Thymus (tissue), 11 donors: ENCODE results near the gene EN2. TPM values are rescaled to one million over a fixed set of nuclear protein-coding genes. Genes with fewer than 3 reads are reported as not detected.

ENCODE experiments used
- DNase-seq, 9 donors: peaks; one replicate each; pipeline ENCODE4 v3.0.0-alpha.2; 2013; ENCODE audit warnings: low spot score in 9 of 9, low read depth in 6 of 9, missing footprints in 1 of 9
- H3K27ac ChIP-seq, 2 donors: one replicate each; pipeline ENCODE4 v1.5.1; 2013; ENCODE audit warnings: control low read depth in 1 of 2, low read depth in 1 of 2, low read length in 1 of 2, mild to moderate bottlenecking in 1 of 2, moderate library complexity in 1 of 2
- H3K27me3 ChIP-seq, 2 donors: one replicate each; pipeline ENCODE4 v1.5.1; 2013; ENCODE audit warnings: low read length in 1 of 2; ENCODE audit not compliant: control insufficient read depth in 2 of 2, insufficient read depth in 1 of 2
- H3K36me3 ChIP-seq, 2 donors: one replicate each; pipeline ENCODE4 v1.5.1; 2013; ENCODE audit warnings: low read length in 1 of 2, mild to moderate bottlenecking in 1 of 2, moderate library complexity in 1 of 2; ENCODE audit not compliant: control insufficient read depth in 2 of 2, insufficient read depth in 2 of 2
- H3K4me1 ChIP-seq, 2 donors: one replicate each; pipeline ENCODE4 v1.5.1; 2013; ENCODE audit warnings: low read length in 2 of 2; ENCODE audit not compliant: control insufficient read depth in 2 of 2, insufficient read depth in 2 of 2
- H3K4me3 ChIP-seq, 2 donors: one replicate each; pipeline ENCODE4 v1.5.1; 2013; ENCODE audit warnings: low read length in 2 of 2, control low read depth in 1 of 2, mild to moderate bottlenecking in 1 of 2
- H3K9me3 ChIP-seq, 2 donors: one replicate each; pipeline ENCODE4 v1.5.1; 2013; ENCODE audit warnings: low read length in 1 of 2, mild to moderate bottlenecking in 1 of 2; ENCODE audit not compliant: control insufficient read depth in 2 of 2, insufficient read depth in 1 of 2
- WGBS: extraction: QIAGEN DNeasy Blood & Tissue Kit; methylation state at CpG from one replicate; pipeline ENCODE4 v1.1.7; 2013; 5-methylcytosine and 5-hydroxymethylcytosine counted together
- polyA plus RNA-seq: library from polyadenylated mRNA; stranded (reverse); fragments of 200-250 nt; gene quantifications from one replicate; pipeline ENCODE4 v1.2.3, GENCODE V29; 2013
- total RNA-seq: library from RNA; stranded (reverse); fragments of 120-200 nt; gene quantifications from one replicate; pipeline ENCODE4 v1.2.4, GENCODE V29; 2013
- donor health status: healthy.

The EN2 gene
- total and polyA plus RNA-seq, 2 donors: under 0.01 to 0.05 TPM

GRCh38 chr7:155459700-155460461 lies 2.0 kb downstream of the EN2 start:
- no peak for DNase-seq
- 9% methylated on average over 34 of the region's 34 CpGs for WGBS
- Histone ChIP-seq H3K4me1 (no peaks in the 10 kb centered on the region), H3K36me3 (no peaks in the 10 kb centered on the region), H3K4me3 (no peak overlapping the region), H3K27ac (no peak overlapping the region), H3K27me3 (peaks cover 90 to 95% of the 10 kb centered on the region in 2 donors), H3K9me3 (peaks cover 2 to 21% of the 10 kb centered on the region in 2 donors)

GRCh38 chr7:155460926-155461613 lies 3.1 kb downstream of the EN2 start:
- WGBS: 12% methylated on average over 8 of the region's 8 CpGs
- DNase-seq: no peak
- no peak overlapping the region for H3K27ac ChIP-seq
- H3K4me1 ChIP-seq: no peaks in the 10 kb centered on the region
- H3K27me3 ChIP-seq: peaks cover 90 to 95% of the 10 kb centered on the region in 2 donors
- no peaks in the 10 kb centered on the region for H3K36me3 ChIP-seq
- no peak overlapping the region for H3K4me3 ChIP-seq
- H3K9me3 ChIP-seq: peaks cover 2 to 15% of the 10 kb centered on the region in 2 donors

- no peak overlapping the region for H3K27ac ChIP-seq
- peaks cover 2 to 15% of the 10 kb centered on the region in 2 donors for H3K9me3 ChIP-seq
- 42% methylated on average over 3 of the region's 3 CpGs for WGBS
- no peak overlapping the region for H3K4me3 ChIP-seq
- no peak for DNase-seq
- H3K4me1 ChIP-seq: peaks cover 0 to 4% of the 10 kb centered on the region in 2 donors
- H3K27me3 ChIP-seq: peaks cover 90 to 95% of the 10 kb centered on the region in 2 donors
- no peaks in the 10 kb centered on the region for H3K36me3 ChIP-seq
Measured at GRCh38 chr7:155461631-155462030, 3.7 kb downstream of the EN2 start.

GRCh38 chr7:155462163-155462735 lies 4.3 kb downstream of the EN2 start:
- no peak for DNase-seq
- H3K27me3 ChIP-seq: peaks cover 90 to 95% of the 10 kb centered on the region in 2 donors
- no peak overlapping the region for H3K4me3 ChIP-seq
- H3K36me3 ChIP-seq: no peaks in the 10 kb centered on the region
- H3K4me1 ChIP-seq: peaks cover 0 to 8% of the 10 kb centered on the region in 2 donors
- H3K27ac ChIP-seq: no peak overlapping the region
- H3K9me3 ChIP-seq: peaks cover 2 to 15% of the 10 kb centered on the region in 2 donors
- 14% methylated on average over 33 of the region's 33 CpGs for WGBS

- Histone ChIP-seq H3K9me3 (peaks cover 2 to 15% of the 10 kb centered on the region in 2 donors), H3K27me3 (peaks cover 90 to 99% of the 10 kb centered on the region in 2 donors), H3K27ac (no peak overlapping the region), H3K4me1 (peaks cover 0 to 8% of the 10 kb centered on the region in 2 donors), H3K36me3 (no peaks in the 10 kb centered on the region), H3K4me3 (no peak overlapping the region)
- no peak for DNase-seq
- WGBS: 7% methylated on average over 15 of the region's 15 CpGs
Measured at GRCh38 chr7:155463114-155463811, 5.3 kb downstream of the EN2 start.

- Histone ChIP-seq H3K36me3 (no peaks in the 10 kb centered on the region), H3K4me3 (no peak overlapping the region), H3K27me3 (peaks cover 90 to 99% of the 10 kb centered on the region in 2 donors), H3K9me3 (peaks cover 2 to 12% of the 10 kb centered on the region in 2 donors), H3K27ac (no peak overlapping the region), H3K4me1 (peaks cover 0 to 8% of the 10 kb centered on the region in 2 donors)
- DNase-seq: no peak
- WGBS: 13% methylated on average over 6 of the region's 6 CpGs
Measured at GRCh38 chr7:155464183-155464582, 6.3 kb downstream of the EN2 start.

- H3K36me3 ChIP-seq: no peaks in the 10 kb centered on the region
- H3K4me1 ChIP-seq: peaks cover 0 to 8% of the 10 kb centered on the region in 2 donors
- 9% methylated on average over 33 of the region's 33 CpGs for WGBS
- peaks cover 88 to 99% of the 10 kb centered on the region in 2 donors for H3K27me3 ChIP-seq
- H3K4me3 ChIP-seq: no peak overlapping the region
- H3K27ac ChIP-seq: no peak overlapping the region
- H3K9me3 ChIP-seq: peaks cover 0 to 7% of the 10 kb centered on the region in 2 donors
- DNase-seq: no peak
Measured at GRCh38 chr7:155464948-155465739, 7.2 kb downstream of the EN2 start.

GRCh38 chr7:155465761-155466141 lies 7.8 kb downstream of the EN2 start:
- whole genome bisulfite sequencing: 12% methylated on average over 9 of the region's 9 CpGs
- DNase-seq: no peak
- no peak overlapping the region for H3K4me3 ChIP-seq
- peaks cover 0 to 8% of the 10 kb centered on the region in 2 donors for H3K4me1 ChIP-seq
- peaks cover 0 to 7% of the 10 kb centered on the region in 2 donors for H3K9me3 ChIP-seq
- no peak overlapping the region for H3K27ac ChIP-seq
- H3K27me3 ChIP-seq: peaks cover 88 to 99% of the 10 kb centered on the region in 2 donors
- no peaks in the 10 kb centered on the region for H3K36me3 ChIP-seq
